Fibroblast of the aortic adventitia (primary cell): ENCODE results near the gene EPM2A. TPM values are rescaled to one million over a fixed set of nuclear protein-coding genes. Genes with fewer than 3 reads are reported as not detected.

ENCODE experiments used
- DNase-seq: peaks from one replicate; pipeline ENCODE4 v3.0.0-alpha.2; 2010; ENCODE audit warnings: low read depth
- H3K4me3 ChIP-seq: 2 replicates; pipeline ENCODE4 v1.5.1; 2011; ENCODE audit warnings: low read depth, mild to moderate bottlenecking, control low read depth, low read length, moderate library complexity
- CTCF ChIP-seq: IDR thresholded peaks from 2 replicates; pipeline ENCODE4 v1.5.1; 2011; ENCODE audit warnings: mild to moderate bottlenecking, low read length, control low read depth, inconsistent platforms; ENCODE audit not compliant: insufficient read depth
- total RNA-seq: library from RNA; depleted of rRNA; stranded (reverse); fragments of >200 nt; gene quantifications from 2 replicates; pipeline ENCODE4 v1.2.3, GENCODE V29; 2012; ENCODE audit warnings: low replicate concordance

EPM2A gene
- total RNA-seq, 1 donor, result 8.0 TPM

- TF ChIP-seq CTCF, result no peak
- H3K4me3 ChIP-seq, result no peak overlapping the region
- no peak for DNase-seq
These were observed 45.8 kb downstream of the EPM2A start for GRCh38 chr6:145689529-145689928.

GRCh38 chr6:145688493-145688905, 46.8 kb downstream of the EPM2A start:
- DNase-seq, result peak; percentile 27
- no peak for TF ChIP-seq CTCF

GRCh38 chr6:145685932-145686331, 49.4 kb downstream of the EPM2A start:
- TF ChIP-seq CTCF, result no peak
- no peak for DNase-seq
- no peak overlapping the region for H3K4me3 ChIP-seq

More at GRCh38 chr6:145688493-145688905, 46.8 kb downstream of the EPM2A start:
- H3K4me3 ChIP-seq, result no peak overlapping the region

- DNase-seq, result no peak
- H3K4me3 ChIP-seq, result no peak overlapping the region
- no peak for TF ChIP-seq CTCF
These were observed 53.4 kb downstream of the EPM2A start for GRCh38 chr6:145681965-145682364.

GRCh38 chr6:145673504-145673903, 61.8 kb downstream of the EPM2A start:
- DNase-seq, result no peak
- no peak for TF ChIP-seq CTCF

GRCh38 chr6:145670311-145670710, 65.0 kb downstream of the EPM2A start:
- TF ChIP-seq CTCF, result no peak
- H3K4me3 ChIP-seq, result no peak overlapping the region
- peak; percentile 55 for DNase-seq

More at GRCh38 chr6:145673504-145673903, 61.8 kb downstream of the EPM2A start:
- H3K4me3 ChIP-seq, result no peak overlapping the region

- no peak overlapping the region for H3K4me3 ChIP-seq
- peak; percentile 80 for DNase-seq
- no peak for TF ChIP-seq CTCF
These were observed 65.7 kb downstream of the EPM2A start for GRCh38 chr6:145669627-145670034.
